Omental fat pad (tissue), 4 donors: ENCODE measurements around the gene LRAT. TPM values are rescaled to one million over a fixed set of nuclear protein-coding genes. Genes with fewer than 3 reads are reported as not detected.
A peak's percentile ranks its signal among the peaks of the same experiment; 100 is the strongest.

Experiments used
- ATAC-seq: fragments of 150-250 bp; one replicate; pipeline ENCODE4 v1.9.1; 2016; ENCODE audit warnings: mild to moderate bottlenecking, moderate library complexity; ENCODE audit not compliant: low FRiP score
- DNase-seq: peaks from one replicate; pipeline ENCODE4 v3.0.0-alpha.2; 2019; ENCODE audit warnings: low spot score
- CTCF ChIP-seq, 3 donors: fragments of 450-650 bp; IDR thresholded peaks; one replicate each; pipeline ENCODE4 v1.5.1; 2016 to 2017; ENCODE audit warnings: antibody characterized with exemption in 3 of 3, mild to moderate bottlenecking in 3 of 3, moderate library complexity in 2 of 3
- total RNA-seq, 4 donors: library from RNA; depleted of rRNA; stranded (reverse); fragments of >200 nt; gene quantifications; one replicate each; pipeline ENCODE4 v1.1.0, GENCODE V29; 2016

LRAT gene
- 1 to 10 TPM in 2 of 4 donors, not detected in 2; 1.7 to 2.4 TPM for total RNA-seq

- ATAC-seq (peak; percentile 72), DNase-seq (no peak)
- no peak for TF ChIP-seq CTCF (IDR thresholded peaks at IDR 0.05)
Observed at GRCh38 chr4:154743683-154744340, at the start of gene LRAT. Gene LRAT, plus strand, starts transcription at chr4:154744000. Its CDS starts 327 bp downstream, at chr4:154744327.

- ATAC-seq: no peak
- no peak for TF ChIP-seq CTCF (IDR thresholded peaks at IDR 0.05)
Observed at GRCh38 chr4:154707877-154708276, 35.9 kb upstream of the LRAT start.

GRCh38 chr4:154709550-154709949, 34.2 kb upstream of the LRAT start:
- DNase-seq (no peak), ATAC-seq (no peak)
- TF ChIP-seq CTCF (IDR thresholded peaks at IDR 0.05): no peak

More at GRCh38 chr4:154707877-154708276, 35.9 kb upstream of the LRAT start:
- DNase-seq: no peak

- DNase-seq (no peak), ATAC-seq (no peak)
- TF ChIP-seq CTCF (IDR thresholded peaks at IDR 0.05): no peak
Observed at GRCh38 chr4:154711522-154711921, 32.3 kb upstream of the LRAT start.

- ATAC-seq: no peak
- TF ChIP-seq CTCF (IDR thresholded peaks at IDR 0.05): no peak
Observed at GRCh38 chr4:154714339-154715040, 29.3 kb upstream of the LRAT start.

GRCh38 chr4:154719087-154719486, 24.7 kb upstream of the LRAT start:
- TF ChIP-seq CTCF (IDR thresholded peaks at IDR 0.05): no peak
- DNase-seq (no peak), ATAC-seq (no peak)

More at GRCh38 chr4:154714339-154715040, 29.3 kb upstream of the LRAT start:
- no peak for DNase-seq

- TF ChIP-seq CTCF (IDR thresholded peaks at IDR 0.05): no peak
- DNase-seq: no peak
- ATAC-seq: no peak
Observed at GRCh38 chr4:154720123-154720522, 23.7 kb upstream of the LRAT start.
